Measurements from ENCODE around the gene ATP6V1C2. TPM values are rescaled to one million over a fixed set of nuclear protein-coding genes. Genes with fewer than 3 reads are reported as not detected.

Gene ATP6V1C2
- total and polyA plus RNA-seq, 2 experiments from 2014 or later, result 0.14 to 2.1 TPM

GRCh38 chr2:10826026-10826425 lies 104.6 kb downstream of the ATP6V1C2 start:
- H3K27me3 Mint-ChIP-seq (ENCODE audit: insufficient read depth, low read depth, poor library complexity), result peaks cover 2% of the 10 kb centered on the region
- Histone ChIP-seq H3K4me3 (no peak overlapping the region), H4K20me1 (replicated peaks; ENCODE audit: insufficient read depth) (no peaks in the 10 kb centered on the region), H3K4me1 (ENCODE audit: insufficient read depth) (no peaks in the 10 kb centered on the region), H3K4me2 (no peak overlapping the region), H3K79me2 (replicated peaks; ENCODE audit: insufficient read depth) (no peaks in the 10 kb centered on the region), H3K36me3 (ENCODE audit: insufficient read depth) (no peaks in the 10 kb centered on the region), H3F3A (replicated peaks; ENCODE audit: low read depth) (no peaks in the 10 kb centered on the region), H3K27ac (ENCODE audit: low read depth) (no peak overlapping the region), H2AFZ (no peak overlapping the region), H3K27me3 (ENCODE audit: insufficient read depth) (no peaks in the 10 kb centered on the region), H3K9me2 (ENCODE audit: insufficient read depth) (no peaks in the 10 kb centered on the region)
- H3K27ac Mint-ChIP-seq, result no peak overlapping the region
- H3K4me1 Mint-ChIP-seq, result peaks cover 1% of the 10 kb centered on the region; the same call in 2 of the 3 replicates
- H3K4me3 Mint-ChIP-seq, result no peak overlapping the region
- TF ChIP-seq CTCF (conservative IDR thresholded peaks at IDR 0.05; ENCODE audit: low read depth in 2 of 2) (no peak), ZNF331 (CRISPR knock-in tag; IDR thresholded peaks at IDR 0.05; ENCODE audit: low read depth) (no peak), ETS1 (IDR thresholded peaks at IDR 0.05) (no peak), STAT1 (IDR thresholded peaks at IDR 0.05; ENCODE audit: unreplicated experiment) (no peak), POLR2AphosphoS5 (IDR thresholded peaks at IDR 0.05; ENCODE audit: low read depth) (no peak), NANOG (IDR thresholded peaks at IDR 0.05; ENCODE audit: borderline replicate concordance) (no peak), ZNF114 (CRISPR knock-in tag; IDR thresholded peaks at IDR 0.05) (no peak), ZNF462 (CRISPR knock-in tag; IDR thresholded peaks at IDR 0.05) (no peak), EZH2phosphoT487 (IDR thresholded peaks at IDR 0.05; ENCODE audit: unreplicated experiment) (no peak), REST (IDR thresholded peaks at IDR 0.05; ENCODE audit: unreplicated experiment) (no peak), JUNB (IDR thresholded peaks at IDR 0.05; ENCODE audit: unreplicated experiment) (no peak), EZH2 (IDR thresholded peaks at IDR 0.05; ENCODE audit: low read depth, unreplicated experiment) (no peak), CREB1 (CRISPR knock-in tag; IDR thresholded peaks at IDR 0.05; ENCODE audit: low read depth) (no peak)
- no peak for ATAC-seq
- H3K9me3 Mint-ChIP-seq, result no peaks in the 10 kb centered on the region
- DNase-seq (ENCODE audit: low spot score), result no peak
- no peaks in the 10 kb centered on the region for H3K36me3 Mint-ChIP-seq (ENCODE audit: low read depth)
